Ishikawa (cell line): ENCODE results near the gene TPCN1.
A peak's percentile ranks its signal among the peaks of the same experiment; 100 is the strongest.

Source experiments
- CEBPB ChIP-seq: IDR thresholded peaks from 2 replicates; pipeline ENCODE4 v1.6.1; 2012
- CREB1 ChIP-seq: IDR thresholded peaks from 2 replicates; pipeline ENCODE4 v1.6.1; 2012; ENCODE audit warnings: low read depth
- EGR1 ChIP-seq: IDR thresholded peaks from 2 replicates; pipeline ENCODE4 v1.6.1; 2012
- EP300 ChIP-seq: IDR thresholded peaks from 2 replicates; pipeline ENCODE4 v1.6.1; 2012; ENCODE audit warnings: borderline replicate concordance
- FOXM1 ChIP-seq: IDR thresholded peaks from 2 replicates; pipeline ENCODE4 v1.6.1; 2012; ENCODE audit warnings: low read depth, borderline replicate concordance
- NFIC ChIP-seq: IDR thresholded peaks from 2 replicates; pipeline ENCODE4 v1.6.1; 2012
- RAD21 ChIP-seq: IDR thresholded peaks from 2 replicates; pipeline ENCODE4 v1.6.1; 2012; ENCODE audit warnings: low read depth
- TAF1 ChIP-seq: IDR thresholded peaks from 2 replicates; pipeline ENCODE4 v1.6.1; 2012; ENCODE audit warnings: low read depth, mild to moderate bottlenecking
- TCF12 ChIP-seq: IDR thresholded peaks from 2 replicates; pipeline ENCODE4 v1.6.1; 2012; ENCODE audit warnings: low read depth
- TEAD4 ChIP-seq: IDR thresholded peaks from 2 replicates; pipeline ENCODE4 v1.6.1; 2012
- YY1 ChIP-seq: IDR thresholded peaks from 2 replicates; pipeline ENCODE4 v1.6.1; 2012; ENCODE audit warnings: low read depth
- ZBTB7A ChIP-seq: IDR thresholded peaks from 2 replicates; pipeline ENCODE4 v1.6.1; 2012; ENCODE audit warnings: low read depth
- TF ChIP-seq, protein P1 (sequence below): IDR thresholded peaks from 2 replicates; pipeline ENCODE4 v1.6.1; 2012
- TF ChIP-seq, protein P2 (sequence below): IDR thresholded peaks from 2 replicates; pipeline ENCODE4 v1.6.1; 2012; ENCODE audit warnings: low read depth, mild to moderate bottlenecking
- TF ChIP-seq, protein P3 (sequence below): IDR thresholded peaks from 2 replicates; pipeline ENCODE4 v1.6.1; 2012

TPCN1 gene

DNA sequence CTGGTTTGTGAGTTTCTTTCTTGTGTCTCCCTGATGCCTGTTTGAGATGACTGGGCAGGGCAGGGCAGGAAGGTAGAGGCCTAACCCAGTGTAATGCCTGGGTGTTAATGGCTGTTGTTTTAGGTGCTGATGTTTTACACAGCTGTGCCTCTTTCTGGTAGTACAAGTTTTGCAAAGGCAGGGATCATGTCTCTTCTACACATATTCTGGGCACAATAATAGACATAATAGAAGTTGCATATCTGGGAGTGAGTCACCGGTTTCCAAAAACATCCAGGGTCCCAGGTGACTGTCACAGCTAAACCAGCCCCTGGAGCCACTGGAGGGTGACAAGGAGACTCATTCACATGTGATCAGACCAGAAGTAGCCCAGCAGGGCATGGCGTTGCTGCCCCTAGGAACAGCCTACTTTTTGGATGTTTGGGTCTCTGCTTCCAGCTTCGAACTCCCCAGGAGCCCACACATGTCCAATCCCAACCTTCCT lies 18.1 kb downstream of the TPCN1 start:
- 0 out of 2 replicates have a peak, but pooled peaks have one; percentile 23 for TF ChIP-seq EP300
- TF ChIP-seq FOXM1, result no peak
- no peak for TF ChIP-seq YY1

DNA sequence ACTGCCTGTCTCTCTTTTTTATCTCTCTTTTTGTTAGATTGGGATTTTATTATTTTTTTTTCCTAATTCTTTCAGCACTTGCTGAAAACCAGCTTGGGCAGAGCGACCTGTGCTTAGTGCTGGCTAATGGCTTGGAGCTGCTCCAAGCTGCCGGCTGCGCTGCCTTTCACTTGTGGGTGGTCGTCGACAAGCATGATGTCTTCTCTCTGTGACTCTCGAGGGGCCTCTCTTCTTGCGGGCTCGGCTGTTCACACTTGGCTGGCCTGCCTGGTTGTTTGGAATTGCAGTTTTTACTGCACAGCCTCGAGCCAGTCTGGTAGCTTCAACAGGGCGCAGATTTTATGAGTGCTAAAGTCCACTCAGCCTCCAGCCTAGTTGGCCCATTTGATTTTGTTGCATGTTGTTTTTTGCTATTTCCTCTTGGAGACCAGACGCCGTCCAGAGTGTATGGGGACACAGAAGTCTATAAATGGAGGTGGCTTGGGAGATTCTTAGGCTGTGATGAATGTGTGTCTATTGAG lies 18.6 kb downstream of the TPCN1 start:
- TF ChIP-seq TEAD4, result no peak
- TF ChIP-seq, protein P1, sequence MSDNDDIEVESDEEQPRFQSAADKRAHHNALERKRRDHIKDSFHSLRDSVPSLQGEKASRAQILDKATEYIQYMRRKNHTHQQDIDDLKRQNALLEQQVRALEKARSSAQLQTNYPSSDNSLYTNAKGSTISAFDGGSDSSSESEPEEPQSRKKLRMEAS, result no peak
- TF ChIP-seq CREB1, result no peak
- TF ChIP-seq, protein P2, sequence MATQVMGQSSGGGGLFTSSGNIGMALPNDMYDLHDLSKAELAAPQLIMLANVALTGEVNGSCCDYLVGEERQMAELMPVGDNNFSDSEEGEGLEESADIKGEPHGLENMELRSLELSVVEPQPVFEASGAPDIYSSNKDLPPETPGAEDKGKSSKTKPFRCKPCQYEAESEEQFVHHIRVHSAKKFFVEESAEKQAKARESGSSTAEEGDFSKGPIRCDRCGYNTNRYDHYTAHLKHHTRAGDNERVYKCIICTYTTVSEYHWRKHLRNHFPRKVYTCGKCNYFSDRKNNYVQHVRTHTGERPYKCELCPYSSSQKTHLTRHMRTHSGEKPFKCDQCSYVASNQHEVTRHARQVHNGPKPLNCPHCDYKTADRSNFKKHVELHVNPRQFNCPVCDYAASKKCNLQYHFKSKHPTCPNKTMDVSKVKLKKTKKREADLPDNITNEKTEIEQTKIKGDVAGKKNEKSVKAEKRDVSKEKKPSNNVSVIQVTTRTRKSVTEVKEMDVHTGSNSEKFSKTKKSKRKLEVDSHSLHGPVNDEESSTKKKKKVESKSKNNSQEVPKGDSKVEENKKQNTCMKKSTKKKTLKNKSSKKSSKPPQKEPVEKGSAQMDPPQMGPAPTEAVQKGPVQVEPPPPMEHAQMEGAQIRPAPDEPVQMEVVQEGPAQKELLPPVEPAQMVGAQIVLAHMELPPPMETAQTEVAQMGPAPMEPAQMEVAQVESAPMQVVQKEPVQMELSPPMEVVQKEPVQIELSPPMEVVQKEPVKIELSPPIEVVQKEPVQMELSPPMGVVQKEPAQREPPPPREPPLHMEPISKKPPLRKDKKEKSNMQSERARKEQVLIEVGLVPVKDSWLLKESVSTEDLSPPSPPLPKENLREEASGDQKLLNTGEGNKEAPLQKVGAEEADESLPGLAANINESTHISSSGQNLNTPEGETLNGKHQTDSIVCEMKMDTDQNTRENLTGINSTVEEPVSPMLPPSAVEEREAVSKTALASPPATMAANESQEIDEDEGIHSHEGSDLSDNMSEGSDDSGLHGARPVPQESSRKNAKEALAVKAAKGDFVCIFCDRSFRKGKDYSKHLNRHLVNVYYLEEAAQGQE, result no peak
- TF ChIP-seq RAD21, result no peak
- no peak for TF ChIP-seq EP300

DNA sequence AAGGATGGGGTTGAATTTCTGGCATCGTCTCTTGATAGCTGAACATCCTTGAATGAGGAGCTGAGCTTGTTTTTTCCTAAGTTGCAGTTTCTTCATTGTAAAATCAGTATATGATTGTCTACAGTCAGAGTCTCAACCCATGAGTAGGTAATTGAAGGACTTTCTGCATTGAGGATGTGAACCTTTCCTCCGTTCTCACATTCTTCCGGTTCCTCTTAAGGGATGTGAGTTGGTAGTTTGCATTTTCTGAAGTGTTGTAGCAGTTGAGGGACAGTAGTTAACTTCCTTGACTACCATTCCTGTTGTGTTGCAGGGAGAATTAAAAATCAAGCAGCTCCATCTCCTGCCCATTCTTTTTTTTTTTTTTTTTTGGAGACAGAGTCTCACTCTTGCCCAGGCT lies 19.1 kb downstream of the TPCN1 start:
- TF ChIP-seq YY1 (no peak), TCF12 (no peak), CEBPB (no peak), TAF1 (no peak), CREB1 (no peak), NFIC (no peak), RAD21 (no peak), TEAD4 (no peak), ZBTB7A (no peak), EP300 (no peak), EGR1 (no peak), FOXM1 (no peak)
- TF ChIP-seq, protein P3, sequence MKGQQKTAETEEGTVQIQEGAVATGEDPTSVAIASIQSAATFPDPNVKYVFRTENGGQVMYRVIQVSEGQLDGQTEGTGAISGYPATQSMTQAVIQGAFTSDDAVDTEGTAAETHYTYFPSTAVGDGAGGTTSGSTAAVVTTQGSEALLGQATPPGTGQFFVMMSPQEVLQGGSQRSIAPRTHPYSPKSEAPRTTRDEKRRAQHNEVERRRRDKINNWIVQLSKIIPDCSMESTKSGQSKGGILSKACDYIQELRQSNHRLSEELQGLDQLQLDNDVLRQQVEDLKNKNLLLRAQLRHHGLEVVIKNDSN, result no peak
- TF ChIP-seq, protein P1, result no peak

DNA sequence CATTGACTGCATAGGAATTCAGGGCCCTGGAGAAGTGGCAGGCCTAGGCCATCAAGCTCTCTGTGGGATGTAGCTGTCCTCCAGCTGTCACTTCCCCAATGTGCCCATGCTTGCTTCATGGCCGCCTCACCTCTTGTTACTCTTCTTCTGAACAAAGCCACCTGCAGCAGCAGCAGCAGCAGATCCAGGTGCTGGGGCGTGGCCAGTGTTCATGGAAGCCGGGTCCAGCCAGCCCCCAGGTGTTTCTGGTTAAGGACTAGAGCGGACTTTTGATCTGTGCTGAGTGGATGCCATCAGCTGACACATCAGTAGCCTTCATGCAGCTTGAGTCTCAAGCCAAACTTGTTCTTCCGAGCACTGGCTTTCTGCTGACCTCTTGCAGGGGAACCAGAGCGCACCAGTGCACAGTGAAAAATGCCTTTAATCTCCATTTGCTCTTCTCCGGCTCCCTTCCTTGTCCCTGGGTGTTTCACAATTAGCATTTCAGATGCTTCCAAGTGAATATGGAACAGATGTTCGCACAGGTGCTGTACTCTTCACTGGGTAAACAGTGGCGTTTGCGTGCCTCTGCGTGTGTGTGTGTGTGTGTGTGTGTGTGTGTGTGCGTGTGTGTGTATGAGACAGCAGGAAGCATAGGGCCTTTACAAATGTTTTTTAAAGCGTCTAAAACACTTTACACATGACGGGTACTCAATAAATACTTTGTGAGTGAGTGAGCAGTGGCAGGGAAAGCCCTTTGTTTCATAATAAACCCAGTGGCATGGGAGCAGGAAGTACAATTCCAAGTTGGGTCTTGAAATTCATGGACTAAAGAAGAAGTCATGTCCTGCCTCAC lies 20.1 kb downstream of the TPCN1 start:
- TF ChIP-seq RAD21, result no peak
- no peak for TF ChIP-seq TEAD4
- TF ChIP-seq, protein P3, result no peak
- no peak for TF ChIP-seq FOXM1
- no peak for TF ChIP-seq YY1
- TF ChIP-seq, protein P2, result no peak
- no peak for TF ChIP-seq ZBTB7A
- no peak for TF ChIP-seq NFIC
- TF ChIP-seq EGR1, result no peak
- TF ChIP-seq CEBPB, result no peak

DNA sequence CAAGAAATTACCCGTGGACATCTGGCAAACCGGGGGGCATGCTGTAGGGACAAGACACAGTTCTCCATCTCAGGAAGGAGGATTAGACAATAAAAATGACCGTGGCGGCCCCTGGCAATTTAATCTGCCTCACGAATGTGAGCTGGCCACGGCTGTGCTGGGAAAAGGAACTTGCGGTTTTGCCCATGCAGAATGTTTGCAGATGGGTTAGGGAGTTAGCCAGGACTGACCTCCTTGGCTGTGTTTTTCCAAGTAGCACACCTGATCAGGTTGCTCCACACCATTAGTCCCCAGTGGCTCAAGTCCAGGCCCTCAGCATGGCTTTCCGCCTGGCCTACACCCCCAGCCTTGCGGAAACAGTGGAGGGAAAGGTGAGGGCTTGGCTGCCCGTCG lies 20.8 kb downstream of the TPCN1 start:
- peak; percentile 88 for TF ChIP-seq NFIC
- no peak for TF ChIP-seq YY1
- TF ChIP-seq, protein P1, result peak; percentile 70
- TF ChIP-seq FOXM1, result peak; percentile 44; the same call in 1 of the 2 replicates
- TF ChIP-seq TEAD4, result 0 out of 2 replicates have a peak, but pooled peaks have one; percentile 37
- TF ChIP-seq, protein P3, result no peak
- peak; percentile 79 for TF ChIP-seq EP300
- peak; percentile 80 for TF ChIP-seq TCF12
